Body of pancreas (tissue), 4 donors: ENCODE measurements around the gene TFDP1.

ENCODE experiments used
- POLR2A ChIP-seq, 3 donors: fragments of 450-650 bp; IDR thresholded peaks; one replicate each; pipeline ENCODE4 v1.6.1; 2016; ENCODE audit warnings: antibody characterized with exemption in 3 of 3, mild to moderate bottlenecking in 2 of 3
- TF ChIP-seq, protein P1 (sequence below), 7 experiments: fragments of 450-650 bp in 4 of 7; fragments of 200-600 bp in 3 of 7; sonication (generic) in 3 of 7; IDR thresholded peaks; one replicate each; pipeline ENCODE4 v1.5.1; 2016 to 2019; ENCODE audit warnings: antibody characterized with exemption in 7 of 7

GRCh38 chr13:113592571-113592970, 8.0 kb downstream of the TFDP1 start:
- TF ChIP-seq, protein P1, sequence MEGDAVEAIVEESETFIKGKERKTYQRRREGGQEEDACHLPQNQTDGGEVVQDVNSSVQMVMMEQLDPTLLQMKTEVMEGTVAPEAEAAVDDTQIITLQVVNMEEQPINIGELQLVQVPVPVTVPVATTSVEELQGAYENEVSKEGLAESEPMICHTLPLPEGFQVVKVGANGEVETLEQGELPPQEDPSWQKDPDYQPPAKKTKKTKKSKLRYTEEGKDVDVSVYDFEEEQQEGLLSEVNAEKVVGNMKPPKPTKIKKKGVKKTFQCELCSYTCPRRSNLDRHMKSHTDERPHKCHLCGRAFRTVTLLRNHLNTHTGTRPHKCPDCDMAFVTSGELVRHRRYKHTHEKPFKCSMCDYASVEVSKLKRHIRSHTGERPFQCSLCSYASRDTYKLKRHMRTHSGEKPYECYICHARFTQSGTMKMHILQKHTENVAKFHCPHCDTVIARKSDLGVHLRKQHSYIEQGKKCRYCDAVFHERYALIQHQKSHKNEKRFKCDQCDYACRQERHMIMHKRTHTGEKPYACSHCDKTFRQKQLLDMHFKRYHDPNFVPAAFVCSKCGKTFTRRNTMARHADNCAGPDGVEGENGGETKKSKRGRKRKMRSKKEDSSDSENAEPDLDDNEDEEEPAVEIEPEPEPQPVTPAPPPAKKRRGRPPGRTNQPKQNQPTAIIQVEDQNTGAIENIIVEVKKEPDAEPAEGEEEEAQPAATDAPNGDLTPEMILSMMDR (IDR thresholded peaks at IDR 0.05) = no peak
- TF ChIP-seq POLR2A (IDR thresholded peaks at IDR 0.05) = no peak
